K562 (cell line): ENCODE results near the gene MCMBP. TPM values are rescaled to one million over a fixed set of nuclear protein-coding genes. Genes with fewer than 3 reads are reported as not detected.

Source experiments
- BCOR ChIP-seq: fragments of 450-650 bp; IDR thresholded peaks from 2 replicates; pipeline ENCODE4 v1.6.1; 2016
- CEBPB ChIP-seq: fragments of 450-650 bp; IDR thresholded peaks from 2 replicates; pipeline ENCODE4 v1.6.1; 2016; ENCODE audit warnings: missing genetic modification characterization, missing compliant biosample characterization
- CREB1 ChIP-seq, 2 experiments: sonication (generic) in 1 of 2; formaldehyde crosslinking in 1 of 2; IDR thresholded peaks; 2 replicates each; pipeline versions ENCODE4 v1.6.1 to v1.8.0; 2012 to 2022; ENCODE audit warnings: inconsistent platforms in 1 of 2, mild to moderate bottlenecking in 1 of 2, missing genetic modification reagents in 1 of 2, moderate library complexity in 1 of 2
- CUX1 ChIP-seq: fragments of 200-800 bp; sonication (Bioruptor generic); IDR thresholded peaks from 2 replicates; pipeline ENCODE4 v1.6.1; 2016; ENCODE audit warnings: missing genetic modification characterization, missing compliant biosample characterization
- FOSL1 ChIP-seq: fragments of 200-800 bp; sonication (Bioruptor generic); conservative IDR thresholded peaks from 2 replicates; pipeline ENCODE4 v1.6.1; 2016; ENCODE audit warnings: missing genetic modification characterization, missing compliant biosample characterization
- HES1 ChIP-seq: fragments of 450-650 bp; IDR thresholded peaks from 2 replicates; pipeline ENCODE4 v1.6.1; 2016; ENCODE audit warnings: low read depth, mild to moderate bottlenecking, moderate library complexity
- L3MBTL2 ChIP-seq: fragments of 450-650 bp; IDR thresholded peaks from 2 replicates; pipeline ENCODE4 v1.6.1; 2016; ENCODE audit warnings: mild to moderate bottlenecking, moderate library complexity
- MLLT1 ChIP-seq, 2 experiments: fragments of 450-650 bp; IDR thresholded peaks; 2 replicates each; pipeline ENCODE4 v1.6.1; 2016
- MTA3 ChIP-seq: fragments of 450-650 bp; formaldehyde crosslinking; IDR thresholded peaks from 2 replicates; pipeline ENCODE4 v1.6.1; 2017; ENCODE audit warnings: mild to moderate bottlenecking, borderline replicate concordance
- RBM15 ChIP-seq: fragments of 200-400 bp; formaldehyde crosslinking; IDR thresholded peaks from 2 replicates; pipeline ENCODE4 v1.6.1; 2018; ENCODE audit warnings: mild to moderate bottlenecking, low read length, moderate library complexity; ENCODE audit not compliant: insufficient read depth
- SMARCE1 ChIP-seq: fragments of 450-650 bp; IDR thresholded peaks from 2 replicates; pipeline ENCODE4 v1.7.1; 2016; ENCODE audit warnings: mild to moderate bottlenecking
- SP2 ChIP-seq: IDR thresholded peaks from 2 replicates; pipeline ENCODE4 v1.6.1; 2011; ENCODE audit warnings: mild to moderate bottlenecking, low read depth, low read length, moderate library complexity; ENCODE audit not compliant: poor library complexity, severe bottlenecking; ENCODE audit errors: extremely low read depth
- SPI1 ChIP-seq: IDR thresholded peaks from 2 replicates; pipeline ENCODE4 v1.6.1; 2011; ENCODE audit warnings: low read depth, low read length, control low read depth, borderline replicate concordance
- ZC3H11A ChIP-seq: IDR thresholded peaks from 2 replicates; pipeline ENCODE4 v1.6.1; 2012; ENCODE audit warnings: low read depth, low read length, improper control_type of control experiment
- ZNF232 ChIP-seq: sonication (generic); formaldehyde crosslinking; IDR thresholded peaks from 2 replicates; pipeline ENCODE4 v1.8.0; 2022; ENCODE audit warnings: mild to moderate bottlenecking, missing genetic modification reagents
- ZNF347 ChIP-seq: fragments of 450-650 bp; formaldehyde crosslinking; IDR thresholded peaks from 2 replicates; pipeline ENCODE4 v1.4.0; 2020; ENCODE audit warnings: low read depth, mild to moderate bottlenecking, moderate library complexity
- ZNF699 ChIP-seq: fragments of 250-450 bp; sonication (Bioruptor Pico); IDR thresholded peaks from 2 replicates; pipeline ENCODE4 v1.8.0; 2021; ENCODE audit warnings: mild to moderate bottlenecking, moderate library complexity; ENCODE audit not compliant: insufficient replicate concordance
- ZNF766 ChIP-seq: fragments of 200-800 bp; sonication (Bioruptor generic); conservative IDR thresholded peaks from 2 replicates; pipeline ENCODE4 v1.6.1; 2016; ENCODE audit warnings: missing genetic modification characterization, missing compliant biosample characterization
- ZNF778 ChIP-seq: fragments of 450-650 bp; formaldehyde crosslinking; IDR thresholded peaks from 2 replicates; pipeline ENCODE4 v1.4.0; 2020; ENCODE audit warnings: mild to moderate bottlenecking, moderate library complexity
- ZSCAN32 ChIP-seq: fragments of 450-650 bp; formaldehyde crosslinking; IDR thresholded peaks from 2 replicates; pipeline ENCODE4 v1.4.0; 2020; ENCODE audit warnings: mild to moderate bottlenecking, moderate library complexity
- polyA plus RNA-seq, 8 experiments: library from polyadenylated mRNA; depleted of rRNA in 4 of 8; stranded (reverse) in 5 of 8; unstranded in 3 of 8; fragments of >200 nt; fragmentation: Nextera tagmentation in 2 of 8; fragmentation: Illumina TruSeq in 1 of 8; extraction: Ambion mirVana in 2 of 8; extraction: Trizol in 1 of 8; gene quantifications; 2 replicates each; pipeline versions ENCODE4 v1.2.1 to v1.2.3, GENCODE V29; 2011 to 2014; ENCODE audit warnings: inconsistent platforms in 1 of 8, missing spikeins in 1 of 8
- total RNA-seq, 7 experiments: library from RNA; depleted of rRNA in 6 of 7; stranded (reverse); fragments of >200 nt in 6 of 7; fragmentation: Illumina TruSeq in 2 of 7; extraction: Trizol in 2 of 7; gene quantifications; 2 replicates each; pipeline versions ENCODE4 v1.2.1 to v1.2.3, GENCODE V29; 2011 to 2021; ENCODE audit warnings: low replicate concordance in 1 of 7

MCMBP gene
- total and polyA plus RNA-seq, 9 of the 15 experiments (the other 6 are each of a cell fraction or from before 2014, with no cell fraction given): 11.2 to 74.3 (median 50.5) TPM

DNA sequence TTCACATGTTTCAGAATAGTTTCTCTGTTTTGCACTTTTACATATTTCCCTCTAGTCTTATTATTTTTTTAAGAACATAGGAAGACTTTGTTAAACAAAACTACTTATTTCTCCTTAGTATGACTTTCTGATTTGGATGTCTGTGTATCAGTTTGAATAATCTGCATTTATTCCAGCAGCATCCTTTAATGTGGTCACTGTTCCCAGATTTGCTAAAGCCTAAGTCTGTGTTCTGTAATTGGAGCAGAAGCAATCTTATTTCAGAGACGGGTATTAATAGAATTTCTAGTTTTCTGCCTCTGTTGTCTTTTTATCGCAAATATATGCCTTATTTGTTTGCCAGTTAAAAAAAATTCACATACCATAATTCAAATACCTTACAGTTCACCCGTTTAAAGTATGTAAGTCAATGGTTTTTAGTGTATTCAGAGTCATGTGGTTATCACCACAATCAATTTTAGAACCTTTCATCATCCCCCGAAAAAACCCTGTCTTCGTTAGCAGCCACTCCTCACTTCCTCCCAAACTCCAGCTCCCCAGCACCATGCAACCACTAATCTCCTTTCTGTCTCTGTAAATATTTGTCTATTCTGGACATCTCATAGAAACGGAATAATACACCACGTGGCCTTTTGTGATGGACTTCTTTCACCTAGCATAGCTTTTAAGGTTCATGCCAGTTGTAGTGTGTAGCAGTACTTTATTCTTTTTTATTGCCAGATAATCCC lies 88.1 kb downstream of the MCMBP start (continued):
- TF ChIP-seq CUX1 (CRISPR knock-in tag) (no peak), SP2 (no peak), RBM15 (no peak), ZNF232 (no peak), BCOR (no peak), ZC3H11A (no peak), ZNF778 (CRISPR knock-in tag) (no peak), ZNF347 (CRISPR knock-in tag) (no peak), FOSL1 (no peak), MTA3 (no peak), CEBPB (tag) (0 out of 2 replicates have a peak, but pooled peaks have one; percentile 6), ZSCAN32 (CRISPR knock-in tag) (no peak), SPI1 (peak; percentile 63; the same call in 1 of the 2 replicates), MLLT1 (IDR thresholded peaks at IDR 0.05) (no peak), HES1 (peak; percentile 63), CREB1 (IDR thresholded peaks at IDR 0.05) (no peak), CREB1 (CRISPR knock-in tag; IDR thresholded peaks at IDR 0.05) (no peak), SMARCE1 (peak; percentile 25; the same call in 1 of the 2 replicates), L3MBTL2 (peak; percentile 48), ZNF766 (CRISPR knock-in tag) (0 out of 2 replicates have a peak, but pooled peaks have one; percentile 15), ZNF699 (CRISPR knock-in tag) (no peak)
